Activated CD8-positive, alpha-beta memory T cell treated with anti-CD3 and anti-CD28 coated beads, Interleukin-2, amount 50 U/mL, for 48 hours (primary cell): ENCODE data around the gene GPLD1.
"Not testable (repeated sequence)": the region's sequence is repeated elsewhere in the genome, so short reads cannot be mapped to it uniquely, and the experiment has no call there.

Experiments used
- DNase-seq: peaks from one replicate; pipeline ENCODE4 v3.0.0-alpha.2; 2020

The GPLD1 gene

GRCh38 chr6:24453921-24454320, 35.5 kb downstream of the GPLD1 start:
- DNase-seq = no peak

GRCh38 chr6:24451581-24452388, 37.6 kb downstream of the GPLD1 start:
- DNase-seq = no peak

GRCh38 chr6:24448828-24449525, 40.4 kb downstream of the GPLD1 start:
- no peak for DNase-seq

- DNase-seq = no peak
These were observed 41.0 kb downstream of the GPLD1 start for GRCh38 chr6:24448396-24448795.

GRCh38 chr6:24446670-24447069, 42.7 kb downstream of the GPLD1 start:
- DNase-seq = no peak

GRCh38 chr6:24445704-24446103, 43.7 kb downstream of the GPLD1 start:
- DNase-seq = no peak

GRCh38 chr6:24444588-24444987, 44.8 kb downstream of the GPLD1 start:
- no peak for DNase-seq

- no peak for DNase-seq
These were observed 47.8 kb downstream of the GPLD1 start for GRCh38 chr6:24441599-24441904.

GRCh38 chr6:24440897-24441598, 48.3 kb downstream of the GPLD1 start:
- DNase-seq = no peak

GRCh38 chr6:24439858-24440539, 49.4 kb downstream of the GPLD1 start:
- no peak for DNase-seq

- no peak for DNase-seq
These were observed 52.4 kb downstream of the GPLD1 start for GRCh38 chr6:24436979-24437378.

GRCh38 chr6:24432611-24433010, 56.8 kb downstream of the GPLD1 start:
- no peak for DNase-seq

- no peak for DNase-seq
These were observed 58.3 kb downstream of the GPLD1 start for GRCh38 chr6:24431045-24431451.

- DNase-seq = no peak
These were observed 59.3 kb downstream of the GPLD1 start for GRCh38 chr6:24430086-24430485.

GRCh38 chr6:24429146-24429545, 60.2 kb downstream of the GPLD1 start:
- DNase-seq = no peak

- DNase-seq = no peak
These were observed 60.8 kb downstream of the GPLD1 start for GRCh38 chr6:24428615-24429014.

GRCh38 chr6:24426729-24427446, 62.5 kb downstream of the GPLD1 start:
- no peak for DNase-seq

- DNase-seq = no peak
These were observed 64.3 kb downstream of the GPLD1 start for GRCh38 chr6:24425091-24425490.

GRCh38 chr6:24419526-24419925, 69.9 kb downstream of the GPLD1 start:
- no peak for DNase-seq

- DNase-seq = no peak
These were observed 73.6 kb downstream of the GPLD1 start for GRCh38 chr6:24415753-24416152.

- not testable (repeated sequence) for DNase-seq
These were observed 74.8 kb downstream of the GPLD1 start for GRCh38 chr6:24414531-24414930.

GRCh38 chr6:24412294-24412693, 77.1 kb downstream of the GPLD1 start:
- no peak for DNase-seq

GRCh38 chr6:24410622-24411021, 78.8 kb downstream of the GPLD1 start:
- no peak for DNase-seq
